Testis (tissue), 3 donors: Measurements from ENCODE around the gene ACSS3. TPM values are rescaled to one million over a fixed set of nuclear protein-coding genes. Genes with fewer than 3 reads are reported as not detected.

Source experiments
- DNase-seq: peaks from one replicate; pipeline ENCODE4 v3.0.0-alpha.2; 2019
- H3K27ac ChIP-seq, 2 donors: fragments of 200-600 bp; sonication (generic); one replicate each; pipeline ENCODE4 v1.5.1; 2019
- H3K27me3 ChIP-seq: fragments of 200-600 bp; sonication (generic); one replicate; pipeline ENCODE4 v1.5.1; 2019
- H3K36me3 ChIP-seq: fragments of 200-600 bp; sonication (generic); one replicate; pipeline ENCODE4 v1.5.1; 2017; ENCODE audit warnings: low read depth; ENCODE audit errors: missing control alignments
- H3K4me1 ChIP-seq: fragments of 200-600 bp; sonication (generic); one replicate; pipeline ENCODE4 v1.5.1; 2019
- H3K4me3 ChIP-seq, 2 donors: fragments of 200-600 bp; sonication (generic); one replicate each; pipeline ENCODE4 v1.5.1; 2017 to 2019
- H3K9me3 ChIP-seq: fragments of 200-600 bp; sonication (generic); one replicate; pipeline ENCODE4 v1.5.1; 2017
- POLR2A ChIP-seq: fragments of 450-650 bp; IDR thresholded peaks from one replicate; pipeline ENCODE4 v1.6.1; 2017; ENCODE audit warnings: antibody characterized with exemption, mild to moderate bottlenecking, moderate library complexity
- whole genome bisulfite sequencing, 2 donors: methylation state at CpG; one replicate each; pipeline ENCODE4 v1.1.5; 2018; 5-methylcytosine and 5-hydroxymethylcytosine counted together
- intact Hi-C: fragments of 100-400 bp; cut with DNase I; formaldehyde crosslinking; loops from one replicate; pipeline ENCODE4 v1.15.1; 2023; ENCODE audit warnings: low total_unique reads
- polyA plus RNA-seq: library from polyadenylated mRNA; stranded (reverse); fragments of 350-450 nt; fragmentation: Illumina TruSeq; extraction: RNeasy Lipid Tissue Mini Kit (QIAGEN cat#74804); gene quantifications from one replicate; pipeline ENCODE4 v1.2.3, GENCODE V29; 2014; ENCODE audit warnings: low read depth, low replicate concordance; ENCODE audit not compliant: insufficient read depth
- total RNA-seq, 2 donors: library from RNA; depleted of rRNA; stranded (reverse); fragments of >200 nt; gene quantifications; one replicate each; pipeline ENCODE4 v1.2.3, GENCODE V29; 2016
- TF ChIP-seq, protein P1 (sequence below), 3 experiments: fragments of 450-650 bp in 2 of 3; fragments of 200-600 bp in 1 of 3; sonication (generic) in 1 of 3; IDR thresholded peaks; one replicate each; pipeline ENCODE4 v1.5.1; 2016 to 2019; ENCODE audit warnings: antibody characterized with exemption in 3 of 3, mild to moderate bottlenecking in 2 of 3, moderate library complexity in 1 of 3

The ACSS3 gene
- total and polyA plus RNA-seq, 3 donors from 2014 or later, result 7.5 to 22.8 (median 17.1) TPM

DNA sequence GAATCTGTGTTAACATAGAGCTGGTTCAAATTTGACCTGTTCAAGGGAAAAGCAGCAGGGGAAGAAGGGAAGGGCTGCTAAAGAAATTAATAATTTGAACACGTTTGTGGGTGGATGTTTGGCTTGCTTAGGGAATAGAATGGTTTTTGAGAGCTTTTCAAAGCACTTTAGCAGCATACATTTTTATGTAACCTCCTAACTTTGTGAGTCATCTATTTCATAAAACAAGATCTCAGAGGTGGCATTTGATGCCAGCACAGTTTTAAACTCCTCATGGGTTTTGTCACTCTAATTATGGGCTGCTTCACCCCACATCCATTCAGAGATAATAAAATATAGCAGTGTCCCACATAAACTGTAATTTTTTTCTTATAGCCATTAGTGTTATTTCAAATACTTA, 143.8 kb downstream of the ACSS3 start:
- no peak overlapping the region for H3K27ac ChIP-seq
- WGBS, 2 donors, result 33 to 64% methylated on average over 1 of the region's 1 CpG
- no peak for TF ChIP-seq POLR2A
- TF ChIP-seq, protein P1, sequence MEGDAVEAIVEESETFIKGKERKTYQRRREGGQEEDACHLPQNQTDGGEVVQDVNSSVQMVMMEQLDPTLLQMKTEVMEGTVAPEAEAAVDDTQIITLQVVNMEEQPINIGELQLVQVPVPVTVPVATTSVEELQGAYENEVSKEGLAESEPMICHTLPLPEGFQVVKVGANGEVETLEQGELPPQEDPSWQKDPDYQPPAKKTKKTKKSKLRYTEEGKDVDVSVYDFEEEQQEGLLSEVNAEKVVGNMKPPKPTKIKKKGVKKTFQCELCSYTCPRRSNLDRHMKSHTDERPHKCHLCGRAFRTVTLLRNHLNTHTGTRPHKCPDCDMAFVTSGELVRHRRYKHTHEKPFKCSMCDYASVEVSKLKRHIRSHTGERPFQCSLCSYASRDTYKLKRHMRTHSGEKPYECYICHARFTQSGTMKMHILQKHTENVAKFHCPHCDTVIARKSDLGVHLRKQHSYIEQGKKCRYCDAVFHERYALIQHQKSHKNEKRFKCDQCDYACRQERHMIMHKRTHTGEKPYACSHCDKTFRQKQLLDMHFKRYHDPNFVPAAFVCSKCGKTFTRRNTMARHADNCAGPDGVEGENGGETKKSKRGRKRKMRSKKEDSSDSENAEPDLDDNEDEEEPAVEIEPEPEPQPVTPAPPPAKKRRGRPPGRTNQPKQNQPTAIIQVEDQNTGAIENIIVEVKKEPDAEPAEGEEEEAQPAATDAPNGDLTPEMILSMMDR (IDR thresholded peaks at IDR 0.05), result no peak
- DNase-seq, result no peak
- H3K4me3 ChIP-seq, result no peak overlapping the region
- intact Hi-C loops, result no loop called here
- H3K36me3 ChIP-seq, result no peaks in the 10 kb centered on the region
- H3K4me1 ChIP-seq, result no peaks in the 10 kb centered on the region
- H3K27me3 ChIP-seq, result no peaks in the 10 kb centered on the region
- no peaks in the 10 kb centered on the region for H3K9me3 ChIP-seq

DNA sequence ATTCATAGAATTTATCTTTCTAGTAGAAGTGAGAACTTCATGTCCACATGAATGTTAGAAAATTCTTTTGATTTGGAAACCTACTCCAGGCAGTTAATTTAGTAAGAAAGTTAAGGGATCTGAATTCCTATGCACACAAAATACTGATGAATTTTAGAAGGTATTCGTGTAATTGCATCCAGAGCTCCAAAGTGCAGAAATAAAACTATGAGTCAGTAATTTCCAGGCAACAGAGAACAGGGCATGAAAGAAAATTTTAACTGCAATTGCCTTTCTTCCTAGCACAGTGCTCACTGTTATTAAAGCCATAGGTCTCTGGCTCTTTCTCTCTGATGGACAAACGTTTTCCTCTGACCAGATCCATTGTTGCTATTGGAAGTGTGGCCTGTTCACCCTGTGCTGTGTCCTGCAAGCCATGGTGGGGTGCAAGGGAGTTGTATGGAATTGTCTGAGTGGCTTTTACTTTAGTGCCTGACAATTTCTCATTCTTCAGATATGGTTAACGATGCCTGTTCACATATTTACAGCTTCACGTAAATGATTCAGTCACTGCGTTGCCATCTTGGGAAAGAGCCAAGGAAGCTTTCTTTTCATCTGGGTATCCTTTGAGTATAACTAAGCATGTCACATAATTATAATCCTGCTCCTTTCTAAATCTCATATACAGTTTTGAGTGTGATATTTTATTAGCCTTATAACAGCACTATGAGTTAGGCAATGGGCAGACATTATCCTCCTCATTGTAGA, 145.1 kb downstream of the ACSS3 start:
- 58 to 74% methylated on average over 5 of the region's 5 CpGs for whole genome bisulfite sequencing, 2 donors
- Histone ChIP-seq H3K4me3 (no peak overlapping the region), H3K36me3 (no peaks in the 10 kb centered on the region), H3K27ac (no peak overlapping the region), H3K27me3 (no peaks in the 10 kb centered on the region), H3K9me3 (no peaks in the 10 kb centered on the region), H3K4me1 (no peaks in the 10 kb centered on the region)
- intact Hi-C loops, result no loop called here
- no peak for DNase-seq
- TF ChIP-seq POLR2A, result no peak
- TF ChIP-seq, protein P1 (IDR thresholded peaks at IDR 0.05), result no peak

DNA sequence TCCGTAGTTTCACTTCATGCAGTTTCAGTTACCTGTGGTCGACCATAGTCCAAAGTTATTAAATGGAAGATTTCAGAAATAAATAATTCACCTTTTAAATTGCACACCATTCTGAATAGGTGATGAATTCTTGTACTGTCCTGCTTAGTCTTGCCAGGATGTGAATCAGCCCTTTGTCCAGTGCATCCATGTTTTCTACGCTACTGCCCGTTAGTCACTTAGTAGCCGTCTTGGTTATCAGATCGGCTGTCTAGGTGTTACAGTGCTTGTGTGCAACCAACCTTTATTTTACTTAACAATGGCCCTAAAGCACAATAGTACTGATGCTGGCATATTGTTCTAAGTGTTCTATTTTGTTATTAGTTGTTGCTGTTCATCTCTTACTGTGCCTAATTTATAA, 146.7 kb downstream of the ACSS3 start:
- no peak for DNase-seq
- no peaks in the 10 kb centered on the region for H3K9me3 ChIP-seq
- intact Hi-C loops, result no loop called here
- H3K27ac ChIP-seq, result no peak overlapping the region
- H3K36me3 ChIP-seq, result no peaks in the 10 kb centered on the region
- no peaks in the 10 kb centered on the region for H3K27me3 ChIP-seq
- 88 to 91% methylated on average over 6 of the region's 6 CpGs for WGBS, 2 donors
- no peaks in the 10 kb centered on the region for H3K4me1 ChIP-seq
- H3K4me3 ChIP-seq, result no peak overlapping the region
- no peak for TF ChIP-seq POLR2A
- TF ChIP-seq, protein P1 (IDR thresholded peaks at IDR 0.05), result no peak

DNA sequence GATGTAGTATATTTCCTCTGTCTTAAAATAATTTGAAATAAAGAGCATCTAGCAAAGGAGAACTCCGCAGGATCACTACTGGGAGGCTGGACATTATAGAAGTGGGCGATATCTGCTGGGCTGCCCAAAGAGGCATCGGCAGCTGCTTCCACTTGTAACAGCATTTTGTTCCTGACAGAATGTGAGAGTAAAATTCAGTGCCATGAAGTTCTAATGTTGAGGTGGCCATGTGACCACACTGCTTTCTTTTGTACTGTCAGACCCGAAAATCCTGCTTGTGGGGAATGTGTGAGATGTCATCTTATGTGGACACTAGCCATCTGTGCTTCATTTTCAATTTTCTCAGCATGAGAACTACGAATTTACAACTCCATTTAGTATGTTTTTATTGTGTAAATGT, 151.9 kb downstream of the ACSS3 start:
- H3K4me3 ChIP-seq, result no peak overlapping the region
- H3K36me3 ChIP-seq, result no peaks in the 10 kb centered on the region
- no peak for DNase-seq
- intact Hi-C loops, result no loop called here
- H3K9me3 ChIP-seq, result no peaks in the 10 kb centered on the region
- no peaks in the 10 kb centered on the region for H3K4me1 ChIP-seq
- 70 to 77% methylated on average over 5 of the region's 5 CpGs for WGBS, 2 donors
- no peaks in the 10 kb centered on the region for H3K27me3 ChIP-seq
- H3K27ac ChIP-seq, result no peak overlapping the region
- TF ChIP-seq POLR2A, result no peak
- TF ChIP-seq, protein P1 (IDR thresholded peaks at IDR 0.05), result no peak
